ENCODE data around the gene IQSEC1.

The IQSEC1 gene

GRCh38 chr3:12895391-12896062 is 177.7 kb downstream of the IQSEC1 start:
- Histone ChIP-seq H3K4me2 (ENCODE audit: low read length) (no peak overlapping the region), H3K9ac (no peak overlapping the region), H3K27me3 (ENCODE audit: control insufficient read depth, insufficient read depth, low read length) (no peaks in the 10 kb centered on the region), H3K79me2 (no peaks in the 10 kb centered on the region), H2AFZ (no peak overlapping the region), H3K9me3 (ENCODE audit: control insufficient read depth, low read length) (no peaks in the 10 kb centered on the region), H3K36me3 (ENCODE audit: control insufficient read depth, insufficient read depth, low read length) (no peaks in the 10 kb centered on the region), H3K4me3 (ENCODE audit: low read depth, low read length) (no peak overlapping the region), H3K27ac (no peak overlapping the region), H3K4me1 (peaks cover 55% of the 10 kb centered on the region)
- no peak for TF ChIP-seq CTCF (IDR thresholded peaks at IDR 0.05)

- H3K27me3 ChIP-seq (ENCODE audit: control insufficient read depth, insufficient read depth, low read length): no peaks in the 10 kb centered on the region
- H3K9ac ChIP-seq: no peak overlapping the region
- H3K4me3 ChIP-seq (ENCODE audit: low read depth, low read length): no peak overlapping the region
- no peak overlapping the region for H2AFZ ChIP-seq
- no peaks in the 10 kb centered on the region for H3K79me2 ChIP-seq
- no peak for TF ChIP-seq CTCF (IDR thresholded peaks at IDR 0.05)
- no peaks in the 10 kb centered on the region for H3K36me3 ChIP-seq (ENCODE audit: control insufficient read depth, insufficient read depth, low read length)
- peaks cover 53% of the 10 kb centered on the region for H3K4me1 ChIP-seq
- no peaks in the 10 kb centered on the region for H3K9me3 ChIP-seq (ENCODE audit: control insufficient read depth, low read length)
- no peak overlapping the region for H3K27ac ChIP-seq
- H3K4me2 ChIP-seq (ENCODE audit: low read length): no peak overlapping the region
These were observed 178.6 kb downstream of the IQSEC1 start for GRCh38 chr3:12894629-12895028.

GRCh38 chr3:12893852-12894251 is 179.4 kb downstream of the IQSEC1 start:
- Histone ChIP-seq H3K4me3 (ENCODE audit: low read depth, low read length) (no peak overlapping the region), H3K79me2 (no peaks in the 10 kb centered on the region), H2AFZ (no peak overlapping the region), H3K9me3 (ENCODE audit: control insufficient read depth, low read length) (no peaks in the 10 kb centered on the region), H3K4me1 (peaks cover 45% of the 10 kb centered on the region), H3K27ac (no peak overlapping the region), H3K36me3 (ENCODE audit: control insufficient read depth, insufficient read depth, low read length) (no peaks in the 10 kb centered on the region), H3K27me3 (ENCODE audit: control insufficient read depth, insufficient read depth, low read length) (no peaks in the 10 kb centered on the region), H3K4me2 (ENCODE audit: low read length) (no peak overlapping the region), H3K9ac (no peak overlapping the region)
- TF ChIP-seq CTCF (IDR thresholded peaks at IDR 0.05): no peak

GRCh38 chr3:12893247-12893646 is 180.0 kb downstream of the IQSEC1 start:
- H2AFZ ChIP-seq: no peak overlapping the region
- no peak overlapping the region for H3K9ac ChIP-seq
- H3K27me3 ChIP-seq (ENCODE audit: control insufficient read depth, insufficient read depth, low read length): no peaks in the 10 kb centered on the region
- no peak overlapping the region for H3K27ac ChIP-seq
- TF ChIP-seq CTCF (IDR thresholded peaks at IDR 0.05): no peak
- no peak overlapping the region for H3K4me3 ChIP-seq (ENCODE audit: low read depth, low read length)
- peaks cover 39% of the 10 kb centered on the region for H3K4me1 ChIP-seq
- no peaks in the 10 kb centered on the region for H3K79me2 ChIP-seq
- H3K4me2 ChIP-seq (ENCODE audit: low read length): no peak overlapping the region
- H3K9me3 ChIP-seq (ENCODE audit: control insufficient read depth, low read length): no peaks in the 10 kb centered on the region
- H3K36me3 ChIP-seq (ENCODE audit: control insufficient read depth, insufficient read depth, low read length): no peaks in the 10 kb centered on the region

GRCh38 chr3:12892840-12893189 is 180.4 kb downstream of the IQSEC1 start:
- TF ChIP-seq CTCF (IDR thresholded peaks at IDR 0.05): no peak
- Histone ChIP-seq H3K4me2 (ENCODE audit: low read length) (no peak overlapping the region), H3K9me3 (ENCODE audit: control insufficient read depth, low read length) (no peaks in the 10 kb centered on the region), H3K36me3 (ENCODE audit: control insufficient read depth, insufficient read depth, low read length) (no peaks in the 10 kb centered on the region), H3K27ac (no peak overlapping the region), H3K4me1 (peaks cover 35% of the 10 kb centered on the region), H3K9ac (no peak overlapping the region), H2AFZ (no peak overlapping the region), H3K4me3 (ENCODE audit: low read depth, low read length) (no peak overlapping the region), H3K27me3 (ENCODE audit: control insufficient read depth, insufficient read depth, low read length) (no peaks in the 10 kb centered on the region), H3K79me2 (no peaks in the 10 kb centered on the region)

Measured in parathyroid adenoma (tissue), 2 donors.